Inflammatory macrophage treated with lipopolysaccharide for 4 hours (primary cell): Measurements from ENCODE around the gene CFAP77.

Experiments
- DNase-seq: peaks from one replicate; pipeline ENCODE4 v3.0.0-alpha.2; 2020

The CFAP77 gene

GRCh38 chr9:132457504-132458236 is 47.7 kb downstream of the CFAP77 start:
- DNase-seq: no peak

GRCh38 chr9:132458432-132458831 is 48.4 kb downstream of the CFAP77 start:
- DNase-seq: no peak

GRCh38 chr9:132459661-132460060 is 49.6 kb downstream of the CFAP77 start:
- no peak for DNase-seq

- no peak for DNase-seq
Measured at GRCh38 chr9:132460240-132460639, 50.2 kb downstream of the CFAP77 start.

GRCh38 chr9:132461281-132461896 is 51.4 kb downstream of the CFAP77 start:
- no peak for DNase-seq

- no peak for DNase-seq
Measured at GRCh38 chr9:132461971-132462370, 52.0 kb downstream of the CFAP77 start.

- DNase-seq: no peak
Measured at GRCh38 chr9:132464547-132464946, 54.5 kb downstream of the CFAP77 start.

- no peak for DNase-seq
Measured at GRCh38 chr9:132465131-132465635, 55.2 kb downstream of the CFAP77 start.

- no peak for DNase-seq
Measured at GRCh38 chr9:132472199-132472598, 62.2 kb downstream of the CFAP77 start.

GRCh38 chr9:132472599-132472998 is 62.6 kb downstream of the CFAP77 start:
- DNase-seq: no peak

GRCh38 chr9:132474253-132474652 is 64.2 kb downstream of the CFAP77 start:
- DNase-seq: no peak

- DNase-seq: no peak
Measured at GRCh38 chr9:132478353-132479050, 68.5 kb downstream of the CFAP77 start.

GRCh38 chr9:132479733-132480132 is 69.7 kb downstream of the CFAP77 start:
- no peak for DNase-seq

- DNase-seq: no peak
Measured at GRCh38 chr9:132481053-132481849, 71.2 kb downstream of the CFAP77 start.

- DNase-seq: no peak
Measured at GRCh38 chr9:132482196-132482813, 72.3 kb downstream of the CFAP77 start.

GRCh38 chr9:132485393-132485792 is 75.4 kb downstream of the CFAP77 start:
- DNase-seq: no peak

GRCh38 chr9:132486706-132487350 is 76.8 kb downstream of the CFAP77 start:
- DNase-seq: no peak

- no peak for DNase-seq
Measured at GRCh38 chr9:132487351-132487791, 77.4 kb downstream of the CFAP77 start.

- no peak for DNase-seq
Measured at GRCh38 chr9:132487980-132488535, 78.0 kb downstream of the CFAP77 start.

- DNase-seq: no peak
Measured at GRCh38 chr9:132488626-132489025, 78.6 kb downstream of the CFAP77 start.

- DNase-seq: no peak
Measured at GRCh38 chr9:132489536-132489935, 79.5 kb downstream of the CFAP77 start.

GRCh38 chr9:132494857-132495256 is 84.8 kb downstream of the CFAP77 start:
- DNase-seq: no peak
